HepG2 (cell line): ENCODE results near the gene CCDC170. TPM values are rescaled to one million over a fixed set of nuclear protein-coding genes. Genes with fewer than 3 reads are reported as not detected.

Experiments used
- CBX2 ChIP-seq, 2 experiments: fragments of 200-600 bp in 1 of 2; sonication (generic); formaldehyde crosslinking in 1 of 2; IDR thresholded peaks; 2 replicates each; pipeline versions ENCODE4 v1.7.0 to v1.8.1; 2018 to 2022; ENCODE audit warnings: low read depth in 2 of 2, low read length in 1 of 2, mild to moderate bottlenecking in 1 of 2, missing genetic modification reagents in 1 of 2
- FOSL2 ChIP-seq: sonication (generic); formaldehyde crosslinking; IDR thresholded peaks from 2 replicates; pipeline ENCODE4 v1.4.0; 2020; ENCODE audit warnings: missing genetic modification reagents
- FOXK2 ChIP-seq: fragments of 450-650 bp; IDR thresholded peaks from 2 replicates; pipeline ENCODE4 v1.6.1; 2016
- GLI4 ChIP-seq: sonication (generic); formaldehyde crosslinking; IDR thresholded peaks from 2 replicates; pipeline ENCODE4 v1.5.1; 2020; ENCODE audit warnings: missing genetic modification reagents, mild to moderate bottlenecking, moderate library complexity, borderline replicate concordance
- HINFP ChIP-seq: sonication (generic); formaldehyde crosslinking; IDR thresholded peaks from 2 replicates; pipeline ENCODE4 v1.4.0; 2020; ENCODE audit warnings: low read depth, mild to moderate bottlenecking, missing genetic modification reagents
- NFKB2 ChIP-seq: sonication (generic); formaldehyde crosslinking; IDR thresholded peaks from 2 replicates; pipeline ENCODE4 v1.4.0; 2020; ENCODE audit warnings: missing genetic modification reagents, borderline replicate concordance
- NFRKB ChIP-seq: fragments of 450-650 bp; IDR thresholded peaks from 2 replicates; pipeline ENCODE4 v1.6.1; 2017
- TMF1 ChIP-seq: sonication (generic); formaldehyde crosslinking; IDR thresholded peaks from 2 replicates; pipeline ENCODE4 v1.8.1; 2022; ENCODE audit warnings: low read depth, missing genetic modification reagents
- ZBTB38 ChIP-seq: sonication (generic); formaldehyde crosslinking; IDR thresholded peaks from 2 replicates; pipeline ENCODE4 v1.5.1; 2020; ENCODE audit warnings: mild to moderate bottlenecking, missing genetic modification reagents
- ZNF124 ChIP-seq: sonication (generic); formaldehyde crosslinking; IDR thresholded peaks from 2 replicates; pipeline ENCODE4 v1.4.0; 2020; ENCODE audit warnings: missing genetic modification reagents
- ZNF350 ChIP-seq: sonication (generic); formaldehyde crosslinking; IDR thresholded peaks from 2 replicates; pipeline ENCODE4 v1.4.0; 2020; ENCODE audit warnings: mild to moderate bottlenecking, low read depth, missing genetic modification reagents, borderline replicate concordance
- ZNF652 ChIP-seq: IDR thresholded peaks from 2 replicates; pipeline ENCODE4 v1.6.1; 2016; ENCODE audit warnings: low read depth, borderline replicate concordance
- ZNF703 ChIP-seq: sonication (generic); formaldehyde crosslinking; IDR thresholded peaks from 2 replicates; pipeline ENCODE4 v1.5.1; 2020; ENCODE audit warnings: missing genetic modification reagents, mild to moderate bottlenecking, moderate library complexity, borderline replicate concordance
- ZNF790 ChIP-seq: sonication (generic); formaldehyde crosslinking; IDR thresholded peaks from 2 replicates; pipeline ENCODE4 v1.8.0; 2022; ENCODE audit warnings: missing genetic modification reagents, mild to moderate bottlenecking, borderline replicate concordance
- polyA plus RNA-seq, 8 experiments: library from polyadenylated mRNA; depleted of rRNA in 3 of 8; stranded (reverse) in 7 of 8; unstranded in 1 of 8; fragments of >200 nt; fragmentation: Illumina TruSeq in 4 of 8; extraction: Trizol in 4 of 8; gene quantifications; 2 replicates each; pipeline versions ENCODE4 v1.2.1 to v1.2.3, GENCODE V29; 2011 to 2016; ENCODE audit warnings: low read depth in 4 of 8, missing spikeins in 1 of 8, mixed read lengths in 1 of 8; ENCODE audit not compliant: insufficient read depth in 1 of 8
- total RNA-seq, 5 experiments: library from RNA; depleted of rRNA; stranded (reverse); fragments of >200 nt; fragmentation: Illumina TruSeq; extraction: Trizol; gene quantifications; 2 replicates each; pipeline ENCODE4 v1.2.3, GENCODE V29; 2016; ENCODE audit warnings: low read depth in 1 of 5
- TF ChIP-seq, protein P1 (sequence below): sonication (generic); formaldehyde crosslinking; IDR thresholded peaks from one replicate; pipeline ENCODE4 v1.5.1; 2020; ENCODE audit warnings: mild to moderate bottlenecking, missing genetic modification reagents; ENCODE audit errors: not compliant biosample characterization
- TF ChIP-seq, protein P2 (sequence below): sonication (generic); formaldehyde crosslinking; IDR thresholded peaks from 2 replicates; pipeline ENCODE4 v1.9.0; 2022; ENCODE audit warnings: low read depth, missing genetic modification reagents

The CCDC170 gene
- total and polyA plus RNA-seq, 2 of the 13 experiments (the other 11 are each of a cell fraction or from before 2014, with no cell fraction given): 0.90 to 5.1 TPM

DNA sequence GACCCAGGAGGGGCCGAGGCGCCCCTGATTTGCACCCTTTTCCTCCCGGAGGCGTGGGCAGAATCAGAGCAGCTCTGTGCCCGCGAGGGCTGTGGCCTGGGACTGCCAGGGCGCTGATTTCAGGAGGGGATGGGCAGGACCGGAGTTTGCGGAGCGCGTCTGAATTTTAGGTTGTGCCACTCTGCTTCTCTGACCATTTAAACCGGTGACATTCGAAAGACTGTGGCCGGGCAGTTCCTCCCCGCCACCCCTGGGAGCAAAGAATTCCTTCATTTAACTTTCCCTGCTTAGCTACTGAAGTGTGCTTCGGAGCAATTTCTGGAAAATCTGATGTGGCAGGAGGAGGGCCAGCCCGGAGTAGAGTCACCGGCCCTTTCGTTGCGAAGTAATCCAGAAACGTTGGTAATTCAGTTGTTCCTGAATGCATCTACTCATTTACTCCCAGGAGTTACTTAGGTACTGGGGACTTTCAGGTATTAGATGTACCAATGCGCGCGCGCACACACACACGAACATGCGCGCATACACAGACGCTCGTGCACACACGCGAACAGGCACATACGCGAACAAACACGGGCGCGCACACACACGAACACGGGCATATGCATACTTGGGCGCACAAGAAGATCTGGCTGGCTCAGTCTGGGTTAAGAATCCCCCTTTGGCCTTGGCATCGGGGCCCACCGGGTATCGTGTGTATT lies 568 bp downstream of the CCDC170 start (continued):
- TF ChIP-seq, protein P1, sequence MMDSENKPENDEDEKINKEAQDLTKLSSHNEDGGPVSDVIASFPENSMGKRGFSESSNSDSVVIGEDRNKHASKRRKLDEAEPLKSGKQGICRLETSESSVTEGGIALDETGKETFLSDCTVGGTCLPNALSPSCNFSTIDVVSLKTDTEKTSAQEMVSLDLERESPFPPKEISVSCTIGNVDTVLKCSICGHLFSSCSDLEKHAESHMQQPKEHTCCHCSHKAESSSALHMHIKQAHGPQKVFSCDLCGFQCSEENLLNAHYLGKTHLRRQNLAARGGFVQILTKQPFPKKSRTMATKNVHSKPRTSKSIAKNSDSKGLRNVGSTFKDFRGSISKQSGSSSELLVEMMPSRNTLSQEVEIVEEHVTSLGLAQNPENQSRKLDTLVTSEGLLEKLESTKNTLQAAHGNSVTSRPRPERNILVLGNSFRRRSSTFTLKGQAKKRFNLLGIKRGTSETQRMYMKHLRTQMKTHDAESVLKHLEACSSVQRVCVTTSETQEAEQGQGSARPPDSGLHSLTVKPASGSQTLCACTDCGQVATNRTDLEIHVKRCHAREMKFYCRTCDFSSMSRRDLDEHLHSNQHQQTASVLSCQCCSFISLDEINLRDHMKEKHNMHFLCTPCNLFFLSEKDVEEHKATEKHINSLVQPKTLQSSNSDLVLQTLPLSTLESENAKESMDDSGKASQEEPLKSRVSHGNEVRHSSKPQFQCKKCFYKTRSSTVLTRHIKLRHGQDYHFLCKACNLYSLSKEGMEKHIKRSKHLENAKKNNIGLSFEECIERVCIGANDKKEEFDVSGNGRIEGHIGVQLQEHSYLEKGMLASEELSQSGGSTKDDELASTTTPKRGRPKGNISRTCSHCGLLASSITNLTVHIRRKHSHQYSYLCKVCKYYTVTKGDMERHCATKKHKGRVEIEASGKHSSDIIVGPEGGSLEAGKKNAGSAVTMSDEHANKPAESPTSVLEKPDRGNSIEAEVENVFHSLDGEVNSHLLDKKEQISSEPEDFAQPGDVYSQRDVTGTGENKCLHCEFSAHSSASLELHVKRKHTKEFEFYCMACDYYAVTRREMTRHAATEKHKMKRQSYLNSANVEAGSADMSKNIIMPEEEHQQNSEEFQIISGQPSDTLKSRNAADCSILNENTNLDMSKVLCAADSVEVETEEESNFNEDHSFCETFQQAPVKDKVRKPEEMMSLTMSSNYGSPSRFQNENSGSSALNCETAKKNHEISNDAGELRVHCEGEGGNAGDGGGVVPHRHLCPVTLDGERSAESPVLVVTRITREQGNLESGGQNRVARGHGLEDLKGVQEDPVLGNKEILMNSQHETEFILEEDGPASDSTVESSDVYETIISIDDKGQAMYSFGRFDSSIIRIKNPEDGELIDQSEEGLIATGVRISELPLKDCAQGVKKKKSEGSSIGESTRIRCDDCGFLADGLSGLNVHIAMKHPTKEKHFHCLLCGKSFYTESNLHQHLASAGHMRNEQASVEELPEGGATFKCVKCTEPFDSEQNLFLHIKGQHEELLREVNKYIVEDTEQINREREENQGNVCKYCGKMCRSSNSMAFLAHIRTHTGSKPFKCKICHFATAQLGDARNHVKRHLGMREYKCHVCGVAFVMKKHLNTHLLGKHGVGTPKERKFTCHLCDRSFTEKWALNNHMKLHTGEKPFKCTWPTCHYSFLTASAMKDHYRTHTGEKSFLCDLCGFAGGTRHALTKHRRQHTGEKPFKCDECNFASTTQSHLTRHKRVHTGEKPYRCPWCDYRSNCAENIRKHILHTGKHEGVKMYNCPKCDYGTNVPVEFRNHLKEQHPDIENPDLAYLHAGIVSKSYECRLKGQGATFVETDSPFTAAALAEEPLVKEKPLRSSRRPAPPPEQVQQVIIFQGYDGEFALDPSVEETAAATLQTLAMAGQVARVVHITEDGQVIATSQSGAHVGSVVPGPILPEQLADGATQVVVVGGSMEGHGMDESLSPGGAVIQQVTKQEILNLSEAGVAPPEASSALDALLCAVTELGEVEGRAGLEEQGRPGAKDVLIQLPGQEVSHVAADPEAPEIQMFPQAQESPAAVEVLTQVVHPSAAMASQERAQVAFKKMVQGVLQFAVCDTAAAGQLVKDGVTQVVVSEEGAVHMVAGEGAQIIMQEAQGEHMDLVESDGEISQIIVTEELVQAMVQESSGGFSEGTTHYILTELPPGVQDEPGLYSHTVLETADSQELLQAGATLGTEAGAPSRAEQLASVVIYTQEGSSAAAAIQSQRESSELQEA (CRISPR knock-in tag): no peak
- TF ChIP-seq HINFP (CRISPR knock-in tag) (no peak), ZNF124 (CRISPR knock-in tag) (no peak; the same call in 1 of the 2 replicates), GLI4 (no peak), NFRKB (no peak), ZNF350 (CRISPR knock-in tag) (no peak; the same call in 1 of the 2 replicates), FOXK2 (no peak), FOSL2 (CRISPR knock-in tag) (no peak), ZNF652 (CRISPR knock-in tag) (no peak), ZBTB38 (CRISPR knock-in tag) (no peak; the same call in 1 of the 2 replicates), ZNF703 (no peak), ZNF790 (CRISPR knock-in tag) (no peak), CBX2 (IDR thresholded peaks at IDR 0.05; ENCODE audit: low read depth, low read length) (no peak), CBX2 (CRISPR knock-in tag; IDR thresholded peaks at IDR 0.05; ENCODE audit: low read depth) (no peak), TMF1 (CRISPR knock-in tag) (0 out of 2 replicates have a peak, but pooled peaks have one; percentile 49), NFKB2 (CRISPR knock-in tag) (no peak; the same call in 1 of the 2 replicates)
- TF ChIP-seq, protein P2, sequence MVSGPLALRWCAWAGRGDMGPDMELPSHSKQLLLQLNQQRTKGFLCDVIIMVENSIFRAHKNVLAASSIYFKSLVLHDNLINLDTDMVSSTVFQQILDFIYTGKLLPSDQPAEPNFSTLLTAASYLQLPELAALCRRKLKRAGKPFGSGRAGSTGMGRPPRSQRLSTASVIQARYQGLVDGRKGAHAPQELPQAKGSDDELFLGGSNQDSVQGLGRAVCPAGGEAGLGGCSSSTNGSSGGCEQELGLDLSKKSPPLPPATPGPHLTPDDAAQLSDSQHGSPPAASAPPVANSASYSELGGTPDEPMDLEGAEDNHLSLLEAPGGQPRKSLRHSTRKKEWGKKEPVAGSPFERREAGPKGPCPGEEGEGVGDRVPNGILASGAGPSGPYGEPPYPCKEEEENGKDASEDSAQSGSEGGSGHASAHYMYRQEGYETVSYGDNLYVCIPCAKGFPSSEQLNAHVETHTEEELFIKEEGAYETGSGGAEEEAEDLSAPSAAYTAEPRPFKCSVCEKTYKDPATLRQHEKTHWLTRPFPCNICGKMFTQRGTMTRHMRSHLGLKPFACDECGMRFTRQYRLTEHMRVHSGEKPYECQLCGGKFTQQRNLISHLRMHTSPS (CRISPR knock-in tag): peak; percentile 14; the same call in 1 of the 2 replicates
